Endothelial cell of umbilical vein (primary cell): ENCODE results near the gene MTF1. TPM values are rescaled to one million over a fixed set of nuclear protein-coding genes. Genes with fewer than 3 reads are reported as not detected.

ENCODE experiments used
- BruUV-seq: library from RNA; stranded (reverse); fragments of 400-500 nt; replicated peaks from 2 replicates; lab custom pipeline; 2021; lab: Mats Ljungman, UMichigan
- CTCF ChIA-PET: fragments of 300-600, 350-600 bp; sonication (Branson Sonifier 250); formaldehyde crosslinking; loops from one replicate; lab custom pipeline; 2021; ENCODE audit warnings: antibody characterized with exemption, inconsistent platforms; lab: Charles Lee
- POLR2A ChIA-PET: fragments of 300-600, 350-600 bp; sonication (Branson Sonifier 250); formaldehyde crosslinking; loops from one replicate; lab custom pipeline; 2021; ENCODE audit warnings: antibody characterized with exemption, inconsistent platforms; lab: Charles Lee
- DNase-seq: peaks from one replicate; pipeline ENCODE4 v3.0.0-alpha.2; 2011; ENCODE audit warnings: low read depth, low spot score
- FAIRE-seq: peaks from 2 replicates; lab custom pipeline; 2011; peaks lifted over from hg19 to GRCh38; lab: Jason Lieb, UNC
- H2AFZ ChIP-seq: 2 replicates; pipeline ENCODE4 v1.6.0; 2012; ENCODE audit warnings: low read depth, low read length, control low read depth, inconsistent platforms
- H3K27ac ChIP-seq: 2 replicates; pipeline ENCODE4 v1.5.1; 2011; ENCODE audit warnings: low read depth, mild to moderate bottlenecking, control low read depth, low read length, moderate library complexity; ENCODE audit not compliant: insufficient read depth
- H3K27me3 ChIP-seq, 2 experiments: 2 replicates each; pipeline versions ENCODE4 v1.6.0 to v1.6.1; 2011; ENCODE audit warnings: low read length in 2 of 2, mixed read lengths in 1 of 2; ENCODE audit not compliant: control insufficient read depth in 2 of 2, insufficient read depth in 2 of 2
- H3K36me3 ChIP-seq, 2 experiments: 2 replicates in 1 of 2; 3 replicates in 1 of 2; pipeline ENCODE4 v1.5.1; 2011; ENCODE audit warnings: low read length in 2 of 2, mild to moderate bottlenecking in 1 of 2, moderate library complexity in 1 of 2; ENCODE audit not compliant: control insufficient read depth in 2 of 2, insufficient read depth in 2 of 2; ENCODE audit errors: extremely low read depth in 1 of 2
- H3K4me1 ChIP-seq: 3 replicates; pipeline ENCODE4 v1.5.1; 2011; ENCODE audit warnings: mild to moderate bottlenecking, low read length; ENCODE audit not compliant: control insufficient read depth, insufficient read depth; ENCODE audit errors: extremely low read depth
- H3K4me2 ChIP-seq: 2 replicates; pipeline ENCODE4 v1.6.1; 2011; ENCODE audit warnings: low read length, control low read depth, mixed read lengths; ENCODE audit not compliant: insufficient read depth
- H3K4me3 ChIP-seq, 3 experiments: fragments of 200-600 bp in 1 of 3; sonication (generic), shearing (Covaris generic) in 1 of 3; replicated peaks in 1 of 3; 2 replicates each; pipeline ENCODE4 v1.5.1; 2011 to 2016; ENCODE audit warnings: control low read depth in 3 of 3, low read length in 3 of 3, mild to moderate bottlenecking in 2 of 3, inconsistent platforms in 1 of 3, low read depth in 1 of 3, moderate library complexity in 1 of 3; ENCODE audit not compliant: insufficient read depth in 1 of 3
- H3K79me2 ChIP-seq: 2 replicates; pipeline ENCODE4 v1.6.0; 2012; ENCODE audit warnings: low read length, inconsistent platforms; ENCODE audit not compliant: control insufficient read depth, insufficient read depth
- H3K9ac ChIP-seq: replicated peaks from 2 replicates; pipeline ENCODE3; 2011; ENCODE audit warnings: low read length, control low read depth; ENCODE audit not compliant: insufficient read depth; ENCODE audit errors: extremely low read depth
- H3K9me1 ChIP-seq: replicated peaks from 3 replicates; pipeline ENCODE4 v1.6.0; 2011; ENCODE audit warnings: mild to moderate bottlenecking, low read length; ENCODE audit not compliant: control insufficient read depth, insufficient read depth; ENCODE audit errors: extremely low read depth
- H3K9me3 ChIP-seq: replicated peaks from 2 replicates; pipeline ENCODE4 v1.5.1; 2012; ENCODE audit warnings: low read length, inconsistent platforms; ENCODE audit not compliant: control insufficient read depth, insufficient read depth
- H4K20me1 ChIP-seq: replicated peaks from 2 replicates; pipeline ENCODE3; 2011; ENCODE audit warnings: mild to moderate bottlenecking, low read length; ENCODE audit not compliant: control insufficient read depth, insufficient read depth; ENCODE audit errors: extremely low read depth
- EZH2 ChIP-seq: IDR thresholded peaks from 2 replicates; pipeline ENCODE4 v1.6.1; 2012; ENCODE audit warnings: borderline replicate concordance, low read depth, mild to moderate bottlenecking, moderate library complexity, low read length, inconsistent platforms; ENCODE audit not compliant: severe bottlenecking
- FOS ChIP-seq: IDR thresholded peaks from 2 replicates; pipeline ENCODE4 v1.6.1; 2011; ENCODE audit warnings: mild to moderate bottlenecking, low read length, moderate library complexity, borderline replicate concordance; ENCODE audit not compliant: insufficient read depth
- GATA2 ChIP-seq: IDR thresholded peaks from 2 replicates; pipeline ENCODE4 v1.7.0; 2011; ENCODE audit warnings: low read depth, mild to moderate bottlenecking, moderate library complexity, mixed read lengths, low read length; ENCODE audit not compliant: insufficient read length, insufficient read depth
- JUN ChIP-seq: IDR thresholded peaks from 2 replicates; pipeline ENCODE4 v1.6.1; 2011; ENCODE audit warnings: borderline replicate concordance, low read depth; ENCODE audit not compliant: insufficient read length, insufficient read depth
- MAX ChIP-seq: IDR thresholded peaks from 2 replicates; pipeline ENCODE4 v1.6.1; 2011; ENCODE audit not compliant: insufficient read depth, insufficient read length
- MYC ChIP-seq: IDR thresholded peaks from one replicate; pipeline ENCODE4 v1.6.1; 2011; ENCODE audit warnings: mild to moderate bottlenecking, low read depth, low read length
- POLR2A ChIP-seq: IDR thresholded peaks from 2 replicates; pipeline ENCODE4 v1.6.1; 2012; ENCODE audit warnings: low read depth, mild to moderate bottlenecking, control low read depth, low read length
- POLR2AphosphoS5 ChIP-seq: IDR thresholded peaks from 2 replicates; pipeline ENCODE4 v1.6.1; 2012; ENCODE audit warnings: low read depth, mild to moderate bottlenecking, control low read depth, low read length, moderate library complexity; ENCODE audit not compliant: insufficient read depth
- dilution Hi-C: fragments of 300-500 bp; cut with MboI; formaldehyde crosslinking; loops from one replicate; pipeline ENCODE4 v1.15.0; 2019; ENCODE audit warnings: low sequenced_read_pairs; ENCODE audit not compliant: extremely low pct_ligation_motif_present
- intact Hi-C: fragments of 100-400 bp; cut with micrococcal nuclease; formaldehyde crosslinking; loops from one replicate; pipeline ENCODE4 v1.10.0; 2022
- polyA plus RNA-seq, 4 experiments: library from polyadenylated mRNA; depleted of rRNA in 3 of 4; stranded (reverse) in 3 of 4; unstranded in 1 of 4; fragments of >200 nt; gene quantifications; 2 replicates each; pipeline versions ENCODE4 v1.2.1 to v1.2.3, GENCODE V29; 2011 to 2012; ENCODE audit warnings: missing spikeins in 1 of 4
- total RNA-seq: library from RNA; stranded (reverse); gene quantifications from 2 replicates; pipeline ENCODE4 v1.2.3, GENCODE V29; 2021
- TF ChIP-seq, protein P1 (sequence below), 2 donors: IDR thresholded peaks; 1 replicate in 1 of 2; 2 replicates in 1 of 2; pipeline ENCODE4 v1.5.1; 2011; ENCODE audit warnings: low read length in 2 of 2, mild to moderate bottlenecking in 2 of 2, moderate library complexity in 2 of 2, control low read depth in 1 of 2, inconsistent platforms in 1 of 2, low read depth in 1 of 2; ENCODE audit not compliant: insufficient read depth in 1 of 2; ENCODE audit errors: extremely low read depth in 1 of 2

Gene MTF1
- total and polyA plus RNA-seq, 2 donors (not counting 3 experiments of a cell fraction or from before 2014, with no cell fraction given): 4.9 to 18.5 TPM

- H3K27me3 ChIP-seq: no peaks in the 10 kb centered on the region
- H3K9ac ChIP-seq: no peak overlapping the region
- H3K4me1 ChIP-seq: no peaks in the 10 kb centered on the region
- dilution Hi-C loops (no loop called here), intact Hi-C loops (no loop called here)
- no peak overlapping the region for H3K4me2 ChIP-seq
- H3K36me3 ChIP-seq: peaks cover 7 to 19% of the 10 kb centered on the region in 2 experiments
- TF ChIP-seq EZH2: no peak
- TF ChIP-seq, protein P1, sequence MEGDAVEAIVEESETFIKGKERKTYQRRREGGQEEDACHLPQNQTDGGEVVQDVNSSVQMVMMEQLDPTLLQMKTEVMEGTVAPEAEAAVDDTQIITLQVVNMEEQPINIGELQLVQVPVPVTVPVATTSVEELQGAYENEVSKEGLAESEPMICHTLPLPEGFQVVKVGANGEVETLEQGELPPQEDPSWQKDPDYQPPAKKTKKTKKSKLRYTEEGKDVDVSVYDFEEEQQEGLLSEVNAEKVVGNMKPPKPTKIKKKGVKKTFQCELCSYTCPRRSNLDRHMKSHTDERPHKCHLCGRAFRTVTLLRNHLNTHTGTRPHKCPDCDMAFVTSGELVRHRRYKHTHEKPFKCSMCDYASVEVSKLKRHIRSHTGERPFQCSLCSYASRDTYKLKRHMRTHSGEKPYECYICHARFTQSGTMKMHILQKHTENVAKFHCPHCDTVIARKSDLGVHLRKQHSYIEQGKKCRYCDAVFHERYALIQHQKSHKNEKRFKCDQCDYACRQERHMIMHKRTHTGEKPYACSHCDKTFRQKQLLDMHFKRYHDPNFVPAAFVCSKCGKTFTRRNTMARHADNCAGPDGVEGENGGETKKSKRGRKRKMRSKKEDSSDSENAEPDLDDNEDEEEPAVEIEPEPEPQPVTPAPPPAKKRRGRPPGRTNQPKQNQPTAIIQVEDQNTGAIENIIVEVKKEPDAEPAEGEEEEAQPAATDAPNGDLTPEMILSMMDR (IDR thresholded peaks at IDR 0.05; ENCODE audit: extremely low read depth in 1 of 2, insufficient read depth in 1 of 2, low read depth in 1 of 2, low read length in 2 of 2): no peak
- FAIRE-seq (no peak), DNase-seq (no peak)
- no peaks in the 10 kb centered on the region for H4K20me1 ChIP-seq
- no peak overlapping the region for H3K27ac ChIP-seq
- no peak overlapping the region for H2AFZ ChIP-seq
- H3K9me1 ChIP-seq: no peaks in the 10 kb centered on the region
- ChIA-PET CTCF (interaction anchor here (1.1 kb wide), 1 partner anchor 36 kb away, joined by 5 read pairs; the partner anchor contains the start of gene MTF1), POLR2A (no interaction called here)
- no TSS peak for BruUV-seq
- no peak overlapping the region for H3K4me3 ChIP-seq
- H3K79me2 ChIP-seq: no peaks in the 10 kb centered on the region
- H3K9me3 ChIP-seq: no peaks in the 10 kb centered on the region
Measured at GRCh38 chr1:37824001-37824400, 35.4 kb downstream of the MTF1 start.

- Histone ChIP-seq H2AFZ (no peak overlapping the region), H3K27me3 (no peaks in the 10 kb centered on the region), H3K4me2 (no peak overlapping the region), H3K9me1 (no peaks in the 10 kb centered on the region), H3K36me3 (peaks cover 7 to 16% of the 10 kb centered on the region in 2 experiments), H3K4me3 (no peak overlapping the region), H3K4me1 (no peaks in the 10 kb centered on the region), H3K27ac (no peak overlapping the region), H3K9me3 (no peaks in the 10 kb centered on the region), H3K9ac (no peak overlapping the region), H4K20me1 (no peaks in the 10 kb centered on the region), H3K79me2 (no peaks in the 10 kb centered on the region)
- ChIA-PET CTCF (interaction anchor here (1.1 kb wide), 1 partner anchor 36 kb away, joined by 5 read pairs; the partner anchor contains the start of gene MTF1), POLR2A (no interaction called here)
- BruUV-seq: no TSS peak
- dilution Hi-C loops (no loop called here), intact Hi-C loops (no loop called here)
- no peak for TF ChIP-seq POLR2AphosphoS5
- TF ChIP-seq GATA2: no peak
- TF ChIP-seq POLR2A: no peak
- TF ChIP-seq EZH2: no peak
- no peak for TF ChIP-seq JUN
- TF ChIP-seq, protein P1 (IDR thresholded peaks at IDR 0.05; ENCODE audit: extremely low read depth in 1 of 2, insufficient read depth in 1 of 2, low read depth in 1 of 2, low read length in 2 of 2): no peak
- no peak for TF ChIP-seq FOS
- no peak for TF ChIP-seq MYC
- no peak for TF ChIP-seq MAX
- peak; percentile 24 for FAIRE-seq
- DNase-seq: no peak
Measured at GRCh38 chr1:37822906-37823815, 36.2 kb downstream of the MTF1 start.
